GM12878 (cell line): ENCODE data around the gene HINT2. TPM values are rescaled to one million over a fixed set of nuclear protein-coding genes. Genes with fewer than 3 reads are reported as not detected.

ENCODE experiments used
- BRCA1 ChIP-seq: IDR thresholded peaks from 2 replicates; pipeline ENCODE4 v1.6.1; 2011; ENCODE audit warnings: low read depth, low read length, improper control_type of control experiment
- CHD4 ChIP-seq: fragments of 200-600 bp; sonication (generic); IDR thresholded peaks from 2 replicates; pipeline ENCODE4 v1.6.1; 2016; ENCODE audit warnings: mild to moderate bottlenecking
- EZH2 ChIP-seq: IDR thresholded peaks from 2 replicates; pipeline ENCODE4 v1.6.1; 2012; ENCODE audit warnings: low read depth, mild to moderate bottlenecking, control low read depth, inconsistent platforms, low read length, borderline replicate concordance; ENCODE audit not compliant: control insufficient read depth
- GABPA ChIP-seq: IDR thresholded peaks from 2 replicates; pipeline ENCODE4 v1.6.1; 2014; ENCODE audit warnings: antibody characterized with exemption, low read depth, mild to moderate bottlenecking, inconsistent platforms
- JUNB ChIP-seq: IDR thresholded peaks from 2 replicates; pipeline ENCODE4 v1.6.1; 2016; ENCODE audit warnings: antibody characterized with exemption, mild to moderate bottlenecking
- KDM1A ChIP-seq: fragments of 200-600 bp; sonication (generic); IDR thresholded peaks from 2 replicates; pipeline ENCODE4 v1.6.1; 2016; ENCODE audit warnings: borderline replicate concordance
- KLF5 ChIP-seq: fragments of 450-650 bp; IDR thresholded peaks from 2 replicates; pipeline ENCODE4 v1.6.1; 2014; ENCODE audit warnings: mild to moderate bottlenecking; ENCODE audit not compliant: partially characterized antibody
- MXI1 ChIP-seq: fragments of 150-350 bp; IDR thresholded peaks from 2 replicates; pipeline ENCODE4 v1.6.1; 2011; ENCODE audit warnings: low read depth, mild to moderate bottlenecking, inconsistent platforms, low read length, improper control_type of control experiment
- NFYB ChIP-seq: IDR thresholded peaks from 2 replicates; pipeline ENCODE4 v1.6.1; 2011; ENCODE audit warnings: low read depth, mild to moderate bottlenecking, low read length, improper control_type of control experiment, moderate library complexity; ENCODE audit not compliant: insufficient read depth
- POLR2A ChIP-seq: IDR thresholded peaks from 2 replicates; pipeline ENCODE4 v1.6.1; 2011; ENCODE audit warnings: low read depth, mild to moderate bottlenecking, low read length
- RELA ChIP-seq: fragments of 450-650 bp; IDR thresholded peaks from 2 replicates; pipeline ENCODE4 v1.8.0; 2014; ENCODE audit warnings: borderline replicate concordance; ENCODE audit not compliant: partially characterized antibody
- SREBF2 ChIP-seq: IDR thresholded peaks from 2 replicates; pipeline ENCODE4 v1.6.1; 2012; ENCODE audit warnings: mild to moderate bottlenecking, low read length
- SRF ChIP-seq, 2 experiments: IDR thresholded peaks; 2 replicates each; pipeline ENCODE4 v1.6.1; 2011; ENCODE audit warnings: low read depth in 2 of 2, low read length in 2 of 2, mild to moderate bottlenecking in 1 of 2, moderate library complexity in 1 of 2
- TAF1 ChIP-seq: IDR thresholded peaks from 2 replicates; pipeline ENCODE4 v1.6.1; 2011; ENCODE audit warnings: mild to moderate bottlenecking, low read depth, low read length, borderline replicate concordance
- ZNF384 ChIP-seq: IDR thresholded peaks from 2 replicates; pipeline ENCODE4 v1.6.1; 2012; ENCODE audit warnings: low read depth, mild to moderate bottlenecking, low read length, improper control_type of control experiment, borderline replicate concordance
- ZNF622 ChIP-seq: fragments of 450-650 bp; IDR thresholded peaks from 2 replicates; pipeline ENCODE4 v1.6.1; 2017; ENCODE audit warnings: mild to moderate bottlenecking, inconsistent platforms
- polyA plus RNA-seq, 11 experiments: library from polyadenylated mRNA; depleted of rRNA in 4 of 11; unstranded in 6 of 11; stranded (reverse) in 5 of 11; fragments of >200 nt; fragmentation: Nextera tagmentation in 4 of 11; fragmentation: Illumina TruSeq in 1 of 11; extraction: Ambion mirVana in 4 of 11; extraction: Trizol in 1 of 11; gene quantifications; 1 replicate in 1 of 11; 2 replicates in 10 of 11; pipeline versions ENCODE4 v1.2.1 to v1.2.3, GENCODE V29; 2011 to 2016; ENCODE audit warnings: inconsistent platforms in 2 of 11, missing spikeins in 2 of 11, low read depth in 1 of 11
- total RNA-seq, 4 experiments: library from RNA; depleted of rRNA in 3 of 4; stranded (reverse); fragments of >200 nt in 3 of 4; fragmentation: Illumina TruSeq in 1 of 4; extraction: Trizol in 1 of 4; gene quantifications; 2 replicates each; pipeline versions ENCODE4 v1.2.1 to v1.2.3, GENCODE V29; 2013 to 2021
- TF ChIP-seq, protein P1 (sequence below): fragments of 450-650 bp; IDR thresholded peaks from 2 replicates; pipeline ENCODE4 v1.6.1; 2018; ENCODE audit warnings: borderline replicate concordance, mild to moderate bottlenecking; ENCODE audit not compliant: partially characterized antibody
- TF ChIP-seq, protein P2 (sequence below): fragments of 450-650 bp; IDR thresholded peaks from 2 replicates; pipeline ENCODE4 v1.6.1; 2017; ENCODE audit warnings: mild to moderate bottlenecking, low read depth, inconsistent platforms; ENCODE audit not compliant: poor library complexity, severe bottlenecking
- TF ChIP-seq, protein P3 (sequence below): fragments of 450-650 bp; IDR thresholded peaks from 2 replicates; pipeline ENCODE4 v1.6.1; 2017; ENCODE audit warnings: antibody characterized with exemption, mild to moderate bottlenecking, moderate library complexity
- TF ChIP-seq, protein P4 (sequence below): fragments of 150-350 bp; IDR thresholded peaks from 2 replicates; pipeline ENCODE4 v1.6.1; 2016; ENCODE audit warnings: low read depth, low read length

Gene HINT2
- total and polyA plus RNA-seq, 10 of the 15 experiments (the other 5 are each of a cell fraction or from before 2014, with no cell fraction given), result 12.1 to 144 (median 51.7) TPM

DNA sequence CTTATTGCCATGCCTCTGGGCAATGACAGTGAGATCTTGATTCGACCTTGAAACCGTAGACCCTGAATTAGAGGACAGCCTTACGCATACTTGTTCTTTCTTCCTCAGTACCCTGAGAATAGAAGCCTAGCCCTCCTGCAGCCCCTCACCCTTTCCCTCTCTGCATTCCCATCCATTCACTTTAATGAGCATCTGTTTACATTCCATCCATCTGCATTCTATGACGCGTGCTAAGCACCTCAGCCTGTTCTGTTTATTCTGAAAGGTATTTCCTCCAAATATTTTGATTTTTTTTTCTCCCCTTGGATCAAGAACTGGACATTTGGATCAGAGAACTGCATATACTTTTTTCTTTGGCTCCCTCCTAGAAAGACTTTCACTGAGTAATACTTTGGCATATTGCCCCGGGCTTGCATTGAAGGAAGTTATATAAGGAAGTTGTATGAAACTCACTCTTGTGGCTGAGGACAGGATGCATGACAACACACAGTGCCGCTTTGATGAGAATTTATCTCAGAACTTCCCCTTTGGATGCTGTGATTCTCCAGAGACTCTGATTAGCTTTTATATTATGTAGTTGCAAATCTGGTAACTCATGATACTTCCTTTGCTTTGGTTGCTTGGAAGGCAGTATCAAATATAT lies 29.9 kb upstream of the HINT2 start (continued):
- no peak for TF ChIP-seq CHD4
- no peak for TF ChIP-seq NFYB
- TF ChIP-seq BRCA1, result no peak
- TF ChIP-seq, protein P1, sequence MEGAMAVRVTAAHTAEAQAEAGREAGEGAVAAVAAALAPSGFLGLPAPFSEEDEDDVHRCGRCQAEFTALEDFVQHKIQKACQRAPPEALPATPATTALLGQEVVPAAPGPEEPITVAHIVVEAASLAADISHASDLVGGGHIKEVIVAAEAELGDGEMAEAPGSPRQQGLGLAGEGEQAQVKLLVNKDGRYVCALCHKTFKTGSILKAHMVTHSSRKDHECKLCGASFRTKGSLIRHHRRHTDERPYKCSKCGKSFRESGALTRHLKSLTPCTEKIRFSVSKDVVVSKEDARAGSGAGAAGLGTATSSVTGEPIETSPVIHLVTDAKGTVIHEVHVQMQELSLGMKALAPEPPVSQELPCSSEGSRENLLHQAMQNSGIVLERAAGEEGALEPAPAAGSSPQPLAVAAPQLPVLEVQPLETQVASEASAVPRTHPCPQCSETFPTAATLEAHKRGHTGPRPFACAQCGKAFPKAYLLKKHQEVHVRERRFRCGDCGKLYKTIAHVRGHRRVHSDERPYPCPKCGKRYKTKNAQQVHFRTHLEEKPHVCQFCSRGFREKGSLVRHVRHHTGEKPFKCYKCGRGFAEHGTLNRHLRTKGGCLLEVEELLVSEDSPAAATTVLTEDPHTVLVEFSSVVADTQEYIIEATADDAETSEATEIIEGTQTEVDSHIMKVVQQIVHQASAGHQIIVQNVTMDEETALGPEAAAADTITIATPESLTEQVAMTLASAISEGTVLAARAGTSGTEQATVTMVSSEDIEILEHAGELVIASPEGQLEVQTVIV, result no peak
- TF ChIP-seq ZNF622, result no peak
- TF ChIP-seq POLR2A, result no peak
- TF ChIP-seq JUNB, result peak; percentile 30; the same call in 1 of the 2 replicates
- TF ChIP-seq KLF5, result no peak
- TF ChIP-seq SRF (IDR thresholded peaks at IDR 0.05; ENCODE audit: low read depth in 2 of 2, low read length in 2 of 2), result no peak
- no peak for TF ChIP-seq EZH2
- no peak for TF ChIP-seq GABPA
- TF ChIP-seq, protein P2, sequence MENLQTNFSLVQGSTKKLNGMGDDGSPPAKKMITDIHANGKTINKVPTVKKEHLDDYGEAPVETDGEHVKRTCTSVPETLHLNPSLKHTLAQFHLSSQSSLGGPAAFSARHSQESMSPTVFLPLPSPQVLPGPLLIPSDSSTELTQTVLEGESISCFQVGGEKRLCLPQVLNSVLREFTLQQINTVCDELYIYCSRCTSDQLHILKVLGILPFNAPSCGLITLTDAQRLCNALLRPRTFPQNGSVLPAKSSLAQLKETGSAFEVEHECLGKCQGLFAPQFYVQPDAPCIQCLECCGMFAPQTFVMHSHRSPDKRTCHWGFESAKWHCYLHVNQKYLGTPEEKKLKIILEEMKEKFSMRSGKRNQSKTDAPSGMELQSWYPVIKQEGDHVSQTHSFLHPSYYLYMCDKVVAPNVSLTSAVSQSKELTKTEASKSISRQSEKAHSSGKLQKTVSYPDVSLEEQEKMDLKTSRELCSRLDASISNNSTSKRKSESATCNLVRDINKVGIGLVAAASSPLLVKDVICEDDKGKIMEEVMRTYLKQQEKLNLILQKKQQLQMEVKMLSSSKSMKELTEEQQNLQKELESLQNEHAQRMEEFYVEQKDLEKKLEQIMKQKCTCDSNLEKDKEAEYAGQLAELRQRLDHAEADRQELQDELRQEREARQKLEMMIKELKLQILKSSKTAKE, result no peak
- TF ChIP-seq, protein P3, sequence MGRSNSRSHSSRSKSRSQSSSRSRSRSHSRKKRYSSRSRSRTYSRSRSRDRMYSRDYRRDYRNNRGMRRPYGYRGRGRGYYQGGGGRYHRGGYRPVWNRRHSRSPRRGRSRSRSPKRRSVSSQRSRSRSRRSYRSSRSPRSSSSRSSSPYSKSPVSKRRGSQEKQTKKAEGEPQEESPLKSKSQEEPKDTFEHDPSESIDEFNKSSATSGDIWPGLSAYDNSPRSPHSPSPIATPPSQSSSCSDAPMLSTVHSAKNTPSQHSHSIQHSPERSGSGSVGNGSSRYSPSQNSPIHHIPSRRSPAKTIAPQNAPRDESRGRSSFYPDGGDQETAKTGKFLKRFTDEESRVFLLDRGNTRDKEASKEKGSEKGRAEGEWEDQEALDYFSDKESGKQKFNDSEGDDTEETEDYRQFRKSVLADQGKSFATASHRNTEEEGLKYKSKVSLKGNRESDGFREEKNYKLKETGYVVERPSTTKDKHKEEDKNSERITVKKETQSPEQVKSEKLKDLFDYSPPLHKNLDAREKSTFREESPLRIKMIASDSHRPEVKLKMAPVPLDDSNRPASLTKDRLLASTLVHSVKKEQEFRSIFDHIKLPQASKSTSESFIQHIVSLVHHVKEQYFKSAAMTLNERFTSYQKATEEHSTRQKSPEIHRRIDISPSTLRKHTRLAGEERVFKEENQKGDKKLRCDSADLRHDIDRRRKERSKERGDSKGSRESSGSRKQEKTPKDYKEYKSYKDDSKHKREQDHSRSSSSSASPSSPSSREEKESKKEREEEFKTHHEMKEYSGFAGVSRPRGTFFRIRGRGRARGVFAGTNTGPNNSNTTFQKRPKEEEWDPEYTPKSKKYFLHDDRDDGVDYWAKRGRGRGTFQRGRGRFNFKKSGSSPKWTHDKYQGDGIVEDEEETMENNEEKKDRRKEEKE, result no peak
- no peak for TF ChIP-seq SREBF2
- no peak for TF ChIP-seq KDM1A
- no peak for TF ChIP-seq MXI1
- no peak for TF ChIP-seq RELA
- TF ChIP-seq ZNF384, result no peak
- TF ChIP-seq, protein P4, sequence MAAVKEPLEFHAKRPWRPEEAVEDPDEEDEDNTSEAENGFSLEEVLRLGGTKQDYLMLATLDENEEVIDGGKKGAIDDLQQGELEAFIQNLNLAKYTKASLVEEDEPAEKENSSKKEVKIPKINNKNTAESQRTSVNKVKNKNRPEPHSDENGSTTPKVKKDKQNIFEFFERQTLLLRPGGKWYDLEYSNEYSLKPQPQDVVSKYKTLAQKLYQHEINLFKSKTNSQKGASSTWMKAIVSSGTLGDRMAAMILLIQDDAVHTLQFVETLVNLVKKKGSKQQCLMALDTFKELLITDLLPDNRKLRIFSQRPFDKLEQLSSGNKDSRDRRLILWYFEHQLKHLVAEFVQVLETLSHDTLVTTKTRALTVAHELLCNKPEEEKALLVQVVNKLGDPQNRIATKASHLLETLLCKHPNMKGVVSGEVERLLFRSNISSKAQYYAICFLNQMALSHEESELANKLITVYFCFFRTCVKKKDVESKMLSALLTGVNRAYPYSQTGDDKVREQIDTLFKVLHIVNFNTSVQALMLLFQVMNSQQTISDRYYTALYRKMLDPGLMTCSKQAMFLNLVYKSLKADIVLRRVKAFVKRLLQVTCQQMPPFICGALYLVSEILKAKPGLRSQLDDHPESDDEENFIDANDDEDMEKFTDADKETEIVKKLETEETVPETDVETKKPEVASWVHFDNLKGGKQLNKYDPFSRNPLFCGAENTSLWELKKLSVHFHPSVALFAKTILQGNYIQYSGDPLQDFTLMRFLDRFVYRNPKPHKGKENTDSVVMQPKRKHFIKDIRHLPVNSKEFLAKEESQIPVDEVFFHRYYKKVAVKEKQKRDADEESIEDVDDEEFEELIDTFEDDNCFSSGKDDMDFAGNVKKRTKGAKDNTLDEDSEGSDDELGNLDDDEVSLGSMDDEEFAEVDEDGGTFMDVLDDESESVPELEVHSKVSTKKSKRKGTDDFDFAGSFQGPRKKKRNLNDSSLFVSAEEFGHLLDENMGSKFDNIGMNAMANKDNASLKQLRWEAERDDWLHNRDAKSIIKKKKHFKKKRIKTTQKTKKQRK, result no peak
- TF ChIP-seq TAF1, result no peak
